Stimulated activated naive CD4-positive, alpha-beta T cell treated with Interleukin-2 at 50 U/mL for 16 hours (primary cell): ENCODE results near the gene SLC52A1.
"Not testable (repeated sequence)": the region's sequence is repeated elsewhere in the genome, so short reads cannot be mapped to it uniquely, and the experiment has no call there.

ENCODE experiments used
- DNase-seq: peaks from one replicate; lab custom pipeline; 2025; lab: John Stamatoyannopoulos, UW

The SLC52A1 gene

GRCh38 chr17:5031365-5032082 is 3.7 kb downstream of the SLC52A1 start:
- DNase-seq, result peak; percentile 90

- DNase-seq, result not testable (repeated sequence)
Measured at GRCh38 chr17:5030168-5030567, 5.1 kb downstream of the SLC52A1 start.

GRCh38 chr17:5027916-5028315 is 7.3 kb downstream of the SLC52A1 start:
- no peak for DNase-seq

- DNase-seq, result no peak
Measured at GRCh38 chr17:5027299-5027698, 7.9 kb downstream of the SLC52A1 start.

- no peak for DNase-seq
Measured at GRCh38 chr17:5024604-5025003, 10.6 kb downstream of the SLC52A1 start.

GRCh38 chr17:5023588-5024147 is 11.6 kb downstream of the SLC52A1 start:
- DNase-seq, result no peak

GRCh38 chr17:5022171-5022711 is 13.0 kb downstream of the SLC52A1 start:
- DNase-seq, result no peak

- DNase-seq, result no peak
Measured at GRCh38 chr17:5020502-5021023, 14.7 kb downstream of the SLC52A1 start.

- no peak for DNase-seq
Measured at GRCh38 chr17:5019475-5019956, 15.7 kb downstream of the SLC52A1 start.

- DNase-seq, result no peak
Measured at GRCh38 chr17:5014357-5014756, 20.9 kb downstream of the SLC52A1 start.

GRCh38 chr17:5011928-5012327 is 23.3 kb downstream of the SLC52A1 start:
- no peak for DNase-seq

GRCh38 chr17:5003214-5003867 is 31.9 kb downstream of the SLC52A1 start:
- no peak for DNase-seq

- no peak for DNase-seq
Measured at GRCh38 chr17:5002121-5002788, 33.0 kb downstream of the SLC52A1 start.

GRCh38 chr17:5000237-5000639 is 35.0 kb downstream of the SLC52A1 start:
- no peak for DNase-seq

- DNase-seq, result no peak
Measured at GRCh38 chr17:4999430-5000093, 35.7 kb downstream of the SLC52A1 start.

- no peak for DNase-seq
Measured at GRCh38 chr17:4998732-4999429, 36.3 kb downstream of the SLC52A1 start.

- no peak for DNase-seq
Measured at GRCh38 chr17:4998027-4998731, 37.0 kb downstream of the SLC52A1 start.

- peak; percentile 85 for DNase-seq
Measured at GRCh38 chr17:4997302-4998026, 37.8 kb downstream of the SLC52A1 start, which contains the start of the genes INCA1 and KIF1C. INCA1 (minus strand) TSS chr17:4997522; CDS start chr17:4994437, 3,085 bp downstream. KIF1C (plus strand) TSS chr17:4997950; CDS start chr17:5000247, 2,297 bp downstream.

- DNase-seq, result no peak
Measured at GRCh38 chr17:4994081-4994595, 41.1 kb downstream of the SLC52A1 start.
